Ishikawa (cell line): ENCODE data around the gene RFTN1.

Experiments
- CEBPB ChIP-seq: IDR thresholded peaks from 2 replicates; pipeline ENCODE4 v1.6.1; 2012
- CREB1 ChIP-seq: IDR thresholded peaks from 2 replicates; pipeline ENCODE4 v1.6.1; 2012; ENCODE audit warnings: low read depth
- EGR1 ChIP-seq: IDR thresholded peaks from 2 replicates; pipeline ENCODE4 v1.6.1; 2012
- EP300 ChIP-seq: IDR thresholded peaks from 2 replicates; pipeline ENCODE4 v1.6.1; 2012; ENCODE audit warnings: borderline replicate concordance
- FOXM1 ChIP-seq: IDR thresholded peaks from 2 replicates; pipeline ENCODE4 v1.6.1; 2012; ENCODE audit warnings: low read depth, borderline replicate concordance
- MAX ChIP-seq: IDR thresholded peaks from 2 replicates; pipeline ENCODE4 v1.6.1; 2012
- NFIC ChIP-seq: IDR thresholded peaks from 2 replicates; pipeline ENCODE4 v1.6.1; 2012
- RAD21 ChIP-seq: IDR thresholded peaks from 2 replicates; pipeline ENCODE4 v1.6.1; 2012; ENCODE audit warnings: low read depth
- REST ChIP-seq: IDR thresholded peaks from 2 replicates; pipeline ENCODE4 v1.6.1; 2012; ENCODE audit warnings: low read depth, mild to moderate bottlenecking
- TAF1 ChIP-seq: IDR thresholded peaks from 2 replicates; pipeline ENCODE4 v1.6.1; 2012; ENCODE audit warnings: low read depth, mild to moderate bottlenecking
- TCF12 ChIP-seq: IDR thresholded peaks from 2 replicates; pipeline ENCODE4 v1.6.1; 2012; ENCODE audit warnings: low read depth
- TEAD4 ChIP-seq: IDR thresholded peaks from 2 replicates; pipeline ENCODE4 v1.6.1; 2012
- USF1 ChIP-seq: IDR thresholded peaks from 2 replicates; pipeline ENCODE4 v1.6.1; 2012
- YY1 ChIP-seq: IDR thresholded peaks from 2 replicates; pipeline ENCODE4 v1.6.1; 2012; ENCODE audit warnings: low read depth
- ZBTB7A ChIP-seq: IDR thresholded peaks from 2 replicates; pipeline ENCODE4 v1.6.1; 2012; ENCODE audit warnings: low read depth

The RFTN1 gene

DNA sequence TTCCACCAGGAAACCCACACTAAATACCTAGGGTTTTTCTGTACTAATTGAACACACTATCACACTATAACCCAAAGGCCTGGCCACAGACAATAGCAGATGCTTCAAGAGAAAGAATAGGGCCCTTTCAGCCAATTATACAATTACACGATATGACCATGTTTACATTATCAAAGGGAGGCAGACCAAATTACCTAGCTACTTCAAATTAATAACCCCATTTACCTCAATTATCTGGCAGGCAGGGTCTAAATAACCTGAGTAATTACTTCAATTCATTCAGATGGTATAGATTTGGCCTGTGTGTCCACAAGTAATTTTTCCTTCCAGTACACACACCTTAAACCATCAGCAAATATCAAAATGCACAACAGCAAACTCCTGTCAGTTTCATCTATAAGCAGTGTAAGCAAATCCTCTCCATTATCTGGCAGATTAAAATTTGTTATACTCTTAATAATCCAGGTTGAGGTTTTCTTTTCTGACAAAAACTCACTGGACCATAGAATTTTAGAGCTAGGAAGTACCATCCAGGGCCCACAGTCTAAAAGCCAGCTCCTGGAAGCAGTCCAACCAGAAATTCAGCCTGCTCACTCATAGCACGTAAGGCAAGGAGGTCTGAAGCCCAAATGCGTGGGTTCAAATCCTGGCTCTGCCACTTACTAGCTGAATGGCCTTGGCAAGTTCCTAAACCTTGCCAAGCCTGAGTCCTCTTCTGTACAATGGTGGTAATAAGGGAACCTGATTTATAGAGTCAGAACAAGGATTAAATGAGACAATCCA, 51.8 kb downstream of the RFTN1 start:
- TF ChIP-seq EGR1, result no peak
- TF ChIP-seq TCF12, result no peak
- TF ChIP-seq TEAD4, result no peak
- no peak for TF ChIP-seq CEBPB
- no peak for TF ChIP-seq REST
- TF ChIP-seq TAF1, result no peak
- TF ChIP-seq CREB1, result no peak
- no peak for TF ChIP-seq MAX
- no peak for TF ChIP-seq USF1
- TF ChIP-seq FOXM1, result no peak
- no peak for TF ChIP-seq YY1
- TF ChIP-seq RAD21, result no peak
- TF ChIP-seq ZBTB7A, result no peak
- no peak for TF ChIP-seq EP300
- no peak for TF ChIP-seq NFIC

DNA sequence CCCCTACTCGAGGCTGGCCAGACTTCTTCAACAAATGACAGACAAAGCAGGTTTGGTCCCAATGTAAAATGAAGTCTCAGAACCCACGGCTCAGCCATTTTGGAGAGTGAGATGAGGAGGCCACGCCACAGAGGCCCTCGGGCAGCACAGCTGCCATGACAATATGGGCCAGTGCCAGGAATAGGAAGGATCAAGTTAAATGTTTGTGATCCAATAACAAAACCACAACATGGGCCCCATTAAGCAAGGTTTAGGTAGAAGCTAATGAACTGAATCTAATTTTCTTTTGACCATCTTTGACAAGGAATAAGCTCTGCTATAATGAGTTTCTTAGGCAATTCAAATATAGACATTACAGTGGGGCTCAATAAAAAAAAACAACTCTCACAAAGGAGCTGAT, 52.6 kb downstream of the RFTN1 start:
- TF ChIP-seq RAD21, result no peak

- no peak for TF ChIP-seq FOXM1
- TF ChIP-seq RAD21, result no peak
- no peak for TF ChIP-seq CREB1
- TF ChIP-seq NFIC, result no peak
- no peak for TF ChIP-seq TAF1
- no peak for TF ChIP-seq TCF12
- no peak for TF ChIP-seq ZBTB7A
- TF ChIP-seq MAX, result no peak
- TF ChIP-seq USF1, result no peak
- TF ChIP-seq EGR1, result no peak
- TF ChIP-seq TEAD4, result no peak
- TF ChIP-seq REST, result no peak
- no peak for TF ChIP-seq EP300
- no peak for TF ChIP-seq CEBPB
- no peak for TF ChIP-seq YY1
Measured at GRCh38 chr3:16460273-16460672, 53.2 kb downstream of the RFTN1 start.

DNA sequence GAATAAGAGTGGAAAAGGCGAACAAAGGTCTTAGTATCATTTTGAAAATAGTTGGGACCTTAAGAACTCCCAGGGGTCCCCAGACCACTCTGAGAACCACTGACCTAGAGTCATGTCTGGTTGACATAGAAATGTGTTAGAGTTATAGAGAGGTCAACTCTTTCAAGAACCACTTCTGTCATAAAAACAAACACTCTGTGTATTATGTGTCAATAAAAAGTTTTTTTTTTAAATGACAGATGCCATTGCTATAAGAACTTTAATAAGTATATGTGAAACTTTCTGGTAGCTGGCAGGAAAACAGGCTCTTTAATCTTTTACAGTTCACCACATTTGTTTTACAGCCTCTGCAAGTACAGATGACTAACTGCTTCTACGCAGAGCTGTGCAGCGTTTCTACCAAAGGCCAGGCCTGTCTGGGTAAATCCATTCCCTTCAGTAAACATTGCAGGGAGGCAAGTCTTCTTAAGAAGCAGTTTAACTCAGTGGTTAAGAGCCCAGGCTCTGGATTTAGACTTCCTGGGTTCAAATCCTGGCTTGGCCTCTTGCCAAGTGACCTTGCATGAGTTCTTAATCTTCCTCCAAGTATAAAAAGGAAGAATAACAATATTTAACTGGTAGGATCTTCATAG, 56.6 kb downstream of the RFTN1 start:
- TF ChIP-seq NFIC (0 out of 2 replicates have a peak, but pooled peaks have one; percentile 28), TCF12 (no peak)

- no peak for TF ChIP-seq TCF12
- TF ChIP-seq TAF1, result no peak
- no peak for TF ChIP-seq EP300
- no peak for TF ChIP-seq EGR1
- TF ChIP-seq CEBPB, result no peak
- no peak for TF ChIP-seq YY1
- no peak for TF ChIP-seq RAD21
- TF ChIP-seq FOXM1, result no peak
- no peak for TF ChIP-seq USF1
- TF ChIP-seq CREB1, result no peak
- TF ChIP-seq TEAD4, result no peak
- no peak for TF ChIP-seq REST
- no peak for TF ChIP-seq ZBTB7A
Measured at GRCh38 chr3:16455966-16456365, 57.5 kb downstream of the RFTN1 start.
